Stomach (tissue), 9 donors: ENCODE measurements around the gene ZNF80. TPM values are rescaled to one million over a fixed set of nuclear protein-coding genes. Genes with fewer than 3 reads are reported as not detected.

ENCODE experiments used
- DNase-seq, 2 donors: peaks; one replicate each; pipeline versions ENCODE4 v3.0.0 to v3.0.0-alpha.2; 2013 to 2019
- H3K27ac ChIP-seq, 5 donors: fragments of 200-600 bp in 4 of 5; sonication (generic) in 4 of 5; one replicate each; pipeline ENCODE4 v1.5.1; 2013 to 2019; ENCODE audit warnings: mild to moderate bottlenecking in 1 of 5, moderate library complexity in 1 of 5
- H3K27me3 ChIP-seq, 3 donors: fragments of 200-600 bp; sonication (generic); one replicate each; pipeline ENCODE4 v1.5.1; 2017 to 2019; ENCODE audit warnings: mixed run types in 1 of 3
- H3K36me3 ChIP-seq, 4 donors: fragments of 200-600 bp; sonication (generic); 1 replicate in 3 of 4; 2 replicates in 1 of 4; pipeline ENCODE4 v1.5.1; 2016 to 2019
- H3K4me1 ChIP-seq, 4 donors: fragments of 200-600 bp; sonication (generic); one replicate each; pipeline ENCODE4 v1.5.1; 2016 to 2019
- H3K4me3 ChIP-seq, 4 donors: fragments of 200-600 bp; sonication (generic) in 3 of 4; one replicate each; pipeline ENCODE4 v1.5.1; 2016 to 2019; ENCODE audit warnings: mild to moderate bottlenecking in 1 of 4
- H3K9me3 ChIP-seq, 4 donors: fragments of 200-600 bp; sonication (generic); one replicate each; pipeline ENCODE4 v1.5.1; 2016 to 2019
- EP300 ChIP-seq: sonication (generic); formaldehyde crosslinking; IDR thresholded peaks from one replicate; pipeline ENCODE4 v1.6.1; 2017; ENCODE audit warnings: antibody characterized with exemption
- POLR2A ChIP-seq, 4 donors: fragments of 450-650 bp; IDR thresholded peaks; one replicate each; pipeline ENCODE4 v1.6.1; 2016; ENCODE audit warnings: antibody characterized with exemption in 4 of 4, control low read depth in 2 of 4, mild to moderate bottlenecking in 1 of 4, moderate library complexity in 1 of 4
- POLR2AphosphoS5 ChIP-seq, 3 donors: sonication (generic); formaldehyde crosslinking; IDR thresholded peaks; one replicate each; pipeline ENCODE4 v1.6.1; 2016; ENCODE audit warnings: antibody characterized with exemption in 3 of 3
- WGBS, 5 donors: extraction: QIAGEN DNeasy Blood & Tissue Kit in 3 of 5; methylation state at CpG; one replicate each; pipeline versions ENCODE4 v1.1.5 to v1.1.7; 2013 to 2018; 5-methylcytosine and 5-hydroxymethylcytosine counted together
- intact Hi-C: fragments of 100-400 bp; cut with DNase I; formaldehyde crosslinking; loops from one replicate; pipeline ENCODE4 v1.15.1; 2023; ENCODE audit warnings: low total_unique reads
- polyA plus RNA-seq, 3 donors: library from polyadenylated mRNA; stranded (reverse); fragments of 200-250 nt; gene quantifications; one replicate each; pipeline ENCODE4 v1.2.3, GENCODE V29; 2013
- total RNA-seq, 5 donors: library from RNA; depleted of rRNA; stranded (reverse); fragments of >200 nt; gene quantifications; one replicate each; pipeline versions ENCODE4 v1.1.0 to v1.2.3, GENCODE V29; 2014 to 2016
- TF ChIP-seq, protein P1 (sequence below), 7 experiments: fragments of 450-650 bp in 4 of 7; fragments of 200-600 bp in 3 of 7; sonication (generic) in 3 of 7; IDR thresholded peaks; one replicate each; pipeline ENCODE4 v1.5.1; 2016 to 2019; ENCODE audit warnings: antibody characterized with exemption in 7 of 7, control low read depth in 2 of 7, mild to moderate bottlenecking in 1 of 7
- donor health status: healthy with polysubstance abuse.
- donor health status: Bipolar disorder and iron deficiency.
- donor health status: healthy.

The ZNF80 gene
- total and polyA plus RNA-seq, 8 donors = 0.92 TPM; not detected in 7

DNA sequence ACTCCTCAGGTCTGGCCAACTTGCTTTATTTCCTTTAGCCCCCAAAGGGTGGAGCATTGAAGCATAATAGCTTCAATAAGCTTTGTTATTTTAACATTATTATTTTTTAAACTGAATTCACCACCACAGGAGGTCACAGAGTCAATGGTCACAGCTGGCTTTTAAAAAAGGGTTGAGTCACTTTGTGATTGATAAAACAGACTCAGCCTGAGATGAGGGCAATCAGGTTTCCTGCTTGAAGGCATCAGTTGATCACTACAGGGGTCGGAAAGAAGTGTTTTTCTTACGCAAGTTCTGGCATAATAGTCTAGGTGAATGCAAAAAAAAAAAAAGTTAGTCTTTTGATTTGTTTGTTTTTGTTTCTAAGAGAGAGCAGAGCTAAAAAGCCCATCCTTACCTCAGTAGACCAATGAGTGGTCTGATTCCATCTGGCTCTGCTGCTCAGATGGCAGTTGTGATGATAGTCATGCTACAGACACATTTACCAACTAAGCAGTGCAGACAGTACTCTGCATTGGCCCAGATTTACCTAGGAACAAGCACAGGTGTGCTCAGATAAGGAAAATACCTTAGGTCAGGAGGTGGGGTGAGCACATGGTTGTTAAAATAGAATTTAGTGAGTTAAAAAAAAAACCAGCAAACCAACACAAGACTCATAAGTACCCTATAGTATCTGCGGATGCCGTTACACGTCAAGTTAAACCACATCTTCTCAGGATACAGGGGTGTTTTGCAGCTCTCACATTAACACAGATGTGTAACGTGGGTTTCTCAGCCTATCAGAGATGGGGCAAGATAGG, 22.6 kb downstream of the ZNF80 start:
- no peaks in the 10 kb centered on the region for H3K36me3 ChIP-seq
- no peak for TF ChIP-seq POLR2AphosphoS5 (IDR thresholded peaks at IDR 0.05)
- no peak for TF ChIP-seq EP300
- TF ChIP-seq, protein P1, sequence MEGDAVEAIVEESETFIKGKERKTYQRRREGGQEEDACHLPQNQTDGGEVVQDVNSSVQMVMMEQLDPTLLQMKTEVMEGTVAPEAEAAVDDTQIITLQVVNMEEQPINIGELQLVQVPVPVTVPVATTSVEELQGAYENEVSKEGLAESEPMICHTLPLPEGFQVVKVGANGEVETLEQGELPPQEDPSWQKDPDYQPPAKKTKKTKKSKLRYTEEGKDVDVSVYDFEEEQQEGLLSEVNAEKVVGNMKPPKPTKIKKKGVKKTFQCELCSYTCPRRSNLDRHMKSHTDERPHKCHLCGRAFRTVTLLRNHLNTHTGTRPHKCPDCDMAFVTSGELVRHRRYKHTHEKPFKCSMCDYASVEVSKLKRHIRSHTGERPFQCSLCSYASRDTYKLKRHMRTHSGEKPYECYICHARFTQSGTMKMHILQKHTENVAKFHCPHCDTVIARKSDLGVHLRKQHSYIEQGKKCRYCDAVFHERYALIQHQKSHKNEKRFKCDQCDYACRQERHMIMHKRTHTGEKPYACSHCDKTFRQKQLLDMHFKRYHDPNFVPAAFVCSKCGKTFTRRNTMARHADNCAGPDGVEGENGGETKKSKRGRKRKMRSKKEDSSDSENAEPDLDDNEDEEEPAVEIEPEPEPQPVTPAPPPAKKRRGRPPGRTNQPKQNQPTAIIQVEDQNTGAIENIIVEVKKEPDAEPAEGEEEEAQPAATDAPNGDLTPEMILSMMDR (IDR thresholded peaks at IDR 0.05) = no peak
- no peak for TF ChIP-seq POLR2A (IDR thresholded peaks at IDR 0.05)
- H3K9me3 ChIP-seq = no peaks in the 10 kb centered on the region
- H3K4me3 ChIP-seq = peak overlapping the region in 1 of 4 donors; percentile 10
- DNase-seq = peak in 1 of 2 donors; percentile 33
- H3K27ac ChIP-seq = peak overlapping the region in 4 of 5 donors; percentile 49 to 70 (median 59)
- H3K27me3 ChIP-seq = no peaks in the 10 kb centered on the region
- intact Hi-C loops = no loop called here
- peaks cover 0 to 10% (median 5%) of the 10 kb centered on the region in 4 donors for H3K4me1 ChIP-seq
- WGBS, 5 donors = 48 to 66% (median 50%) methylated on average over 6 of the region's 6 CpGs

DNA sequence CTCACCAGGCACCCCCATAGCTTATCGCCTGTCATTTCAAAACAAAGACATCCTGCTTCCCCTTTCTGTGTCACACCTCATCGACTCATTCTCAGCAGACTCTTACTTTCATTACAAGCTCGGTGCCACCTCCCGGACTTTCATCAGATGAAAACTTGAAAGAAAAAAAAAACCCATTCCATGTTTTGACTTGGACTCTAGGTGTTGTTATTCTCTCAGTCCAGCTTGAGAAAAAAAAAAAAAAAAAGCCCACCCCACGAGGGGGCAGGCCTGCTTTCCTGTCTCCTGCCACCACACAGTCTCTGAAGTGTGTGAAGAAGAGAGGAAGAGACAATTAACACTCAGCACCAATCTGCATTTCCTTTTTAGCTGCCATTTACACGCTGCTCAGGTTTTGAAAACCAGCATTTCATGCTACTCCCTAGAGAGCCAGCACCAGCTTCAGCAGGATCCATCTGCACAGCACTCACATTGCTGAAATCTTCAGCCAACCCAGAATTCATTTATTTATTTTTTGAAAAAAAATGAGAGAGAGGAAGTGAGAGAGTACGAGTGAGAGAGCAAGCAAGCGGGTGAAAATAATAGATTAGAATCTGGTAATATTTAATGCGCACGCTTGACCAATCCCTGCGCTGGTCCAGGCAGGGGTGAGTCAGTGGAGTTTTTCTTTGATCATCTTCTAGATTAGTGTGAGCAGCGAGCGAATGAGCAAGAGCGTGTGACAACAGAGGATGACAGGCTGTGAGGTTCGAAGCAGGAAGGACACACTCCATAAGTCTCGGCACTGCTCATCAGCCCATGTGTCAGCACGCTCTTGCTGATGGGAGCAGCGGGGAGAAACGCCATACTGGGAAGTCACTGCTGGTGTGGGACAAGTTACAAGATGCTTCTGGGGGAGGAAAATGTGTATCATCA, 23.5 kb downstream of the ZNF80 start:
- DNase-seq = peak in 1 of 2 donors; percentile 60
- Histone ChIP-seq H3K4me3 (peak overlapping the region in 3 of 4 donors; percentile 10 to 23 (median 12)), H3K9me3 (no peaks in the 10 kb centered on the region), H3K4me1 (peaks cover 0 to 10% (median 5%) of the 10 kb centered on the region in 4 donors), H3K27me3 (peaks cover 0 to 3% (median 0%) of the 10 kb centered on the region in 3 donors), H3K36me3 (no peaks in the 10 kb centered on the region), H3K27ac (peak overlapping the region; percentile 49 to 81 (median 60))
- intact Hi-C loops = no loop called here
- WGBS, 5 donors = 18 to 37% (median 29%) methylated on average over 19 of the region's 19 CpGs
- TF ChIP-seq POLR2A (IDR thresholded peaks at IDR 0.05) (no peak), POLR2AphosphoS5 (IDR thresholded peaks at IDR 0.05) (no peak), EP300 (no peak)
- TF ChIP-seq, protein P1 (IDR thresholded peaks at IDR 0.05) = no peak

DNA sequence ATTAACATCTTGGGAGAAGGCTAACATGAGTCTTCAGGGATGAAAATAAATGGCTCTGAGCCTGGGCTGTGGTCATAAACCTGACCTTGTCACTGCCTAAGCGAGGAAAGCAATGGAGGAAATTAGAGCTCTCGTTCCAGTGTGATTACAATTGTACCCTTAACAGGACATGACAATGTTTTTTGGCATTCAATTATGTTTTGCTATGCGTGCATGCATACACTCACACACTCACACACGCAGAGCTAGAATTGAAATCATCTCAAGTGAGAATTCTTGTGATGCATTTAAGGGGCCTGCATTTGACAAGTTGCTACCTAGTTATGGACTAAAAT, 24.1 kb downstream of the ZNF80 start:
- Histone ChIP-seq H3K4me1 (peaks cover 0 to 10% (median 5%) of the 10 kb centered on the region in 4 donors), H3K9me3 (no peaks in the 10 kb centered on the region), H3K4me3 (no peak overlapping the region), H3K27ac (peak overlapping the region in 2 of 5 donors; percentile 60 to 70), H3K27me3 (peaks cover 0 to 3% (median 0%) of the 10 kb centered on the region in 3 donors), H3K36me3 (no peaks in the 10 kb centered on the region)
- intact Hi-C loops = no loop called here
- WGBS, 5 donors = 28 to 41% (median 32%) methylated on average over 4 of the region's 4 CpGs
- TF ChIP-seq POLR2AphosphoS5 (IDR thresholded peaks at IDR 0.05) (no peak), EP300 (no peak), POLR2A (IDR thresholded peaks at IDR 0.05) (no peak)
- TF ChIP-seq, protein P1 (IDR thresholded peaks at IDR 0.05) = no peak
- no peak for DNase-seq

DNA sequence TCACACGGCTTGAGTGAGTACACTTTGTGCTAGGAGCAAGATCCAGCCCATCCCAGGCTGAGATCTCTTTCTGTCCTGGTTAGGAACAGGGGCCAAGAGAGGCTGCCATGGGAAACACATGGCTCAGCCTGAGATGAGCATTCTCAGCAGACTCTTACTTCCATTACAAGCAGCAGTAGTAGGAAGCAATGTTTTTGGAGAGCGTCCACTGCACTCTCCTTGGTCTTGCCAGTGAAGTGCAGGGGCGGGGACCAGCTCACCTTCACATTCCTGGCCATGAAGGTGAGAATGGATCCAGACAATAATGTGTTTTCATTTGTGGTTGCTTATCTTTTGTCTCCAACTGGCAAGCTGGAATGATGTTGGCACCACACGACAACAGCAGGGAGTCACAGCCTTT, 24.7 kb downstream of the ZNF80 start:
- Histone ChIP-seq H3K4me3 (no peak overlapping the region), H3K4me1 (peaks cover 0 to 10% (median 5%) of the 10 kb centered on the region in 4 donors), H3K36me3 (no peaks in the 10 kb centered on the region), H3K27me3 (peaks cover 0 to 3% (median 0%) of the 10 kb centered on the region in 3 donors), H3K27ac (no peak overlapping the region), H3K9me3 (no peaks in the 10 kb centered on the region)
- 70 to 75% (median 74%) methylated on average over 4 of the region's 4 CpGs for WGBS, 5 donors
- TF ChIP-seq, protein P1 (IDR thresholded peaks at IDR 0.05) = no peak
- no peak for TF ChIP-seq EP300
- no peak for TF ChIP-seq POLR2A (IDR thresholded peaks at IDR 0.05)
- no peak for TF ChIP-seq POLR2AphosphoS5 (IDR thresholded peaks at IDR 0.05)
- intact Hi-C loops = no loop called here
- no peak for DNase-seq
